Measurements from ENCODE around the gene TTBK2. TPM values are rescaled to one million over a fixed set of nuclear protein-coding genes. Genes with fewer than 3 reads are reported as not detected.

TTBK2 gene
- total and polyA plus RNA-seq, 2 donors (not counting 3 experiments of a cell fraction or from before 2014, with no cell fraction given): 4.4 to 17.1 TPM

DNA sequence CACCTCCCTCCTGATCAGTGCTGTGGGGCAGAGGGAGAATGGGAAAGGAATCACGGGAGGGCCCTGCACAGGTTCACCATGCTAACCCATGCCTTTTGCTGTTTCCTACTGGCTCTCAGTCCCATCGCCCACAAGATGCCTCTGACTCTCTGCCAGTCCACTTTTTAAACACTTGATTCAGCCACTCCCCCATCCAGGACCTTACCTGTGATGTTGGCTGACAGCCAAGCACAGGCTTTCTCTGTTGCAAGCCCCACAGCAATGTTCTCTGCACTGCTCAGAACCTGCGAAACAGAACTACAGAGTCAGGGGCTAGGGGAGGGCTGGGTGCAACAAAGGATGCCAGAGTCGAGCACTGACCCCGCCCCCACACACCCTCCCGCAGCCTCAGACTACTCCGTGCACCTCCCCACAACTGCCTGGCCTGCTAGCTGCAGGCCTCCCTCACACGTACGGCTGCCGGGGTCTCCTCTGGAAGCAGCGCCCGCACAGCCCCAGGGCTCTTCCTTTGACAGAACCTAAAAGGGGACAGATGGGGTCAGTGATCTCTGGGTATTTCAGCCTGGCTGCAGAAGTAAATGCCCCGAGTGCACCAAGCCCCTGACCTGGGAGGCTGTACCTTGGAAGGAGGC, 192.7 kb downstream of the TTBK2 start:
- CTCF ChIA-PET: interaction anchor here (1.3 kb wide), 1 partner anchor 198 kb away, joined by 7 read pairs; no protein-coding TSS in a partner anchor
- H3K36me3 ChIP-seq (ENCODE audit: control insufficient read depth in 2 of 2, extremely low read depth in 1 of 2, insufficient read depth in 2 of 2, low read length in 2 of 2): peaks cover 26 to 70% of the 10 kb centered on the region in 2 experiments
- no peak overlapping the region for H3K9ac ChIP-seq (replicated peaks; ENCODE audit: extremely low read depth, insufficient read depth, low read length)
- H2AFZ ChIP-seq (ENCODE audit: low read depth, low read length): no peak overlapping the region
- intact Hi-C loops (cut with micrococcal nuclease) (no loop called here), dilution Hi-C loops (cut with MboI; ENCODE audit: extremely low pct_ligation_motif_present, low sequenced_read_pairs) (no loop called here)
- POLR2A ChIA-PET: no interaction called here
- H3K4me3 ChIP-seq (replicated peaks in 1 of 3; ENCODE audit: insufficient read depth in 1 of 3, low read depth in 1 of 3, low read length in 3 of 3): no peak overlapping the region
- FAIRE-seq (no peak), DNase-seq (ENCODE audit: low read depth, low spot score) (no peak)
- no peak for TF ChIP-seq MYC (IDR thresholded peaks at IDR 0.05; ENCODE audit: low read depth, low read length)
- TF ChIP-seq, protein P1, sequence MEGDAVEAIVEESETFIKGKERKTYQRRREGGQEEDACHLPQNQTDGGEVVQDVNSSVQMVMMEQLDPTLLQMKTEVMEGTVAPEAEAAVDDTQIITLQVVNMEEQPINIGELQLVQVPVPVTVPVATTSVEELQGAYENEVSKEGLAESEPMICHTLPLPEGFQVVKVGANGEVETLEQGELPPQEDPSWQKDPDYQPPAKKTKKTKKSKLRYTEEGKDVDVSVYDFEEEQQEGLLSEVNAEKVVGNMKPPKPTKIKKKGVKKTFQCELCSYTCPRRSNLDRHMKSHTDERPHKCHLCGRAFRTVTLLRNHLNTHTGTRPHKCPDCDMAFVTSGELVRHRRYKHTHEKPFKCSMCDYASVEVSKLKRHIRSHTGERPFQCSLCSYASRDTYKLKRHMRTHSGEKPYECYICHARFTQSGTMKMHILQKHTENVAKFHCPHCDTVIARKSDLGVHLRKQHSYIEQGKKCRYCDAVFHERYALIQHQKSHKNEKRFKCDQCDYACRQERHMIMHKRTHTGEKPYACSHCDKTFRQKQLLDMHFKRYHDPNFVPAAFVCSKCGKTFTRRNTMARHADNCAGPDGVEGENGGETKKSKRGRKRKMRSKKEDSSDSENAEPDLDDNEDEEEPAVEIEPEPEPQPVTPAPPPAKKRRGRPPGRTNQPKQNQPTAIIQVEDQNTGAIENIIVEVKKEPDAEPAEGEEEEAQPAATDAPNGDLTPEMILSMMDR (IDR thresholded peaks at IDR 0.05; ENCODE audit: extremely low read depth in 1 of 2, insufficient read depth in 1 of 2, low read depth in 1 of 2, low read length in 2 of 2): no peak
- no peak for TF ChIP-seq GATA2 (IDR thresholded peaks at IDR 0.05; ENCODE audit: insufficient read depth, insufficient read length, low read depth, low read length)
- TF ChIP-seq, protein P2, sequence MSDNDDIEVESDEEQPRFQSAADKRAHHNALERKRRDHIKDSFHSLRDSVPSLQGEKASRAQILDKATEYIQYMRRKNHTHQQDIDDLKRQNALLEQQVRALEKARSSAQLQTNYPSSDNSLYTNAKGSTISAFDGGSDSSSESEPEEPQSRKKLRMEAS (IDR thresholded peaks at IDR 0.05; ENCODE audit: insufficient read depth, insufficient read length): no peak
- TF ChIP-seq FOS (IDR thresholded peaks at IDR 0.05; ENCODE audit: borderline replicate concordance, insufficient read depth, low read length): no peak
- H3K79me2 ChIP-seq (ENCODE audit: control insufficient read depth, insufficient read depth, low read length): no peaks in the 10 kb centered on the region
- BruUV-seq (replicated peaks): no TSS peak
- no peaks in the 10 kb centered on the region for H3K9me1 ChIP-seq (replicated peaks; ENCODE audit: control insufficient read depth, extremely low read depth, insufficient read depth, low read length)
- H3K27me3 ChIP-seq (ENCODE audit: control insufficient read depth in 2 of 2, insufficient read depth in 2 of 2, low read length in 2 of 2): no peaks in the 10 kb centered on the region
- H3K4me2 ChIP-seq (ENCODE audit: insufficient read depth, low read length): no peak overlapping the region
- no peaks in the 10 kb centered on the region for H3K9me3 ChIP-seq (replicated peaks; ENCODE audit: control insufficient read depth, insufficient read depth, low read length)
- H4K20me1 ChIP-seq (replicated peaks; ENCODE audit: control insufficient read depth, extremely low read depth, insufficient read depth, low read length): no peaks in the 10 kb centered on the region
- H3K4me1 ChIP-seq (ENCODE audit: control insufficient read depth, extremely low read depth, insufficient read depth, low read length): no peaks in the 10 kb centered on the region
- no peak overlapping the region for H3K27ac ChIP-seq (ENCODE audit: insufficient read depth, low read depth, low read length)
